HEK293T (cell line): ENCODE results near the gene PPP1R14D.

Experiments
- LEF1 ChIP-seq: fragments of 450-650 bp; IDR thresholded peaks from 2 replicates; pipeline ENCODE4 v1.6.1; 2017; ENCODE audit warnings: mild to moderate bottlenecking, borderline replicate concordance
- SP1 ChIP-seq: fragments of 450-650 bp; IDR thresholded peaks from 2 replicates; pipeline ENCODE4 v1.6.1; 2017
- SUZ12 ChIP-seq: fragments of 450-650 bp; IDR thresholded peaks from 2 replicates; pipeline ENCODE4 v1.6.1; 2016; ENCODE audit warnings: mild to moderate bottlenecking
- TARDBP ChIP-seq: fragments of 450-650 bp; IDR thresholded peaks from 2 replicates; pipeline ENCODE4 v1.6.1; 2016
- ZNF384 ChIP-seq: fragments of 450-650 bp; IDR thresholded peaks from 2 replicates; pipeline ENCODE4 v1.6.1; 2016
- TF ChIP-seq, protein P1 (sequence below): fragments of 450-650 bp; IDR thresholded peaks from 2 replicates; pipeline ENCODE4 v1.6.1; 2016

DNA sequence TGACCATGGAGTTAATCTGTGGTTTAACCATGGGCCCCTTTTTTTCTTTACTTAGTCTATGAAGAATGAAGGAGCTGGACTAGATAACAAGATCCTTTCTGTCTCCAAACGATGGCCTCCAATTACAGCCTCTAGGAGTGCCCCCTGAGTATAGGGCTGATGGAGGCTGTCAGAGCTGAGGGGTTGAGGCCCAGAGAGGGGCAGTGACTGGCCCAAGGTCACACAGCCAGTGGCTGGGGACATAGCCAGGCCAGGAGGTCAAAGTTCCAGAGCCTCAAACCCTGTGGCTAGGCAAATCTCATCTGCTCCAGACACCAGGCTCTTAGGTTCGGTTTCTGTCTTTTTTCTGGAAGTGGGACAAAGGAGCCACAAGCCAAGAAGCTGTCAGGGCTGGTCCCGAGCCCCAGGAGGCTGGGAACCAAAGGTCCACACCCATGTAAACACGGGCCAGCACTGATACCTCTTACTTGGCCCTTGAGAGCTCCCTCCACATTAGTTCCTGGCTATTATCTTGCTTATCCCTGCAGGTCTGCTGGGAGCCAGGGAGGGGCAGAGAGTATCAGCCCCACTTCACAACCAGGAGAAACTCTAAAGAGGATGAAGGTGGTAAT lies 35.3 kb upstream of the PPP1R14D start:
- no peak for TF ChIP-seq SP1
- TF ChIP-seq SUZ12, result no peak
- TF ChIP-seq LEF1, result no peak
- no peak for TF ChIP-seq ZNF384
- no peak for TF ChIP-seq TARDBP
- TF ChIP-seq, protein P1, sequence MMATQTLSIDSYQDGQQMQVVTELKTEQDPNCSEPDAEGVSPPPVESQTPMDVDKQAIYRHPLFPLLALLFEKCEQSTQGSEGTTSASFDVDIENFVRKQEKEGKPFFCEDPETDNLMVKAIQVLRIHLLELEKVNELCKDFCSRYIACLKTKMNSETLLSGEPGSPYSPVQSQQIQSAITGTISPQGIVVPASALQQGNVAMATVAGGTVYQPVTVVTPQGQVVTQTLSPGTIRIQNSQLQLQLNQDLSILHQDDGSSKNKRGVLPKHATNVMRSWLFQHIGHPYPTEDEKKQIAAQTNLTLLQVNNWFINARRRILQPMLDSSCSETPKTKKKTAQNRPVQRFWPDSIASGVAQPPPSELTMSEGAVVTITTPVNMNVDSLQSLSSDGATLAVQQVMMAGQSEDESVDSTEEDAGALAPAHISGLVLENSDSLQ, result no peak
